ENCODE measurements around the gene C1QTNF7.

Gene C1QTNF7, protein sequence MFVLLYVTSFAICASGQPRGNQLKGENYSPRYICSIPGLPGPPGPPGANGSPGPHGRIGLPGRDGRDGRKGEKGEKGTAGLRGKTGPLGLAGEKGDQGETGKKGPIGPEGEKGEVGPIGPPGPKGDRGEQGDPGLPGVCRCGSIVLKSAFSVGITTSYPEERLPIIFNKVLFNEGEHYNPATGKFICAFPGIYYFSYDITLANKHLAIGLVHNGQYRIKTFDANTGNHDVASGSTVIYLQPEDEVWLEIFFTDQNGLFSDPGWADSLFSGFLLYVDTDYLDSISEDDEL

DNA sequence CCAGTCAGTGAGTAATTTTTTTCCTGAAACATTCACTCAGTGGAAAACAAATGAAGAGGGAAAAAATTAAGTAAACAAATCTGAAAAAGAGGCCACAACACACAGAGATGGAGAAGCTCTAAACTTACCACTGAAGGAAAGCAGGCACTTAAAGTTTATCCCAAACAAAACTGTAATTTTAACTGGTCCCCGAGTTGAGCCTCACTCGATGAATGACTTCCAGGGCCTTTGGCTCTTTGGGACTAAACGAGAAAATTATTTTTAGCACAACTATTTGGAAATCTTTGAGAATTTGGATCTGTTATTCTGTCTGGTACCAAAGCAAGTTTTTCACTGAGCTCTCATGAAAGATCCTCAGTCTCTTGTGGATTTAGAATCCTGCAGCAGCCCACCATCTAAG lies at the start of gene C1QTNF7:
TSS of gene C1QTNF7 (plus strand) at position 333 of the 400 bp plus-strand sequence. CDS start 7,711 bp downstream, outside the sequence.
- DNase-seq (ENCODE audit: low read depth, low spot score), result no peak

DNA sequence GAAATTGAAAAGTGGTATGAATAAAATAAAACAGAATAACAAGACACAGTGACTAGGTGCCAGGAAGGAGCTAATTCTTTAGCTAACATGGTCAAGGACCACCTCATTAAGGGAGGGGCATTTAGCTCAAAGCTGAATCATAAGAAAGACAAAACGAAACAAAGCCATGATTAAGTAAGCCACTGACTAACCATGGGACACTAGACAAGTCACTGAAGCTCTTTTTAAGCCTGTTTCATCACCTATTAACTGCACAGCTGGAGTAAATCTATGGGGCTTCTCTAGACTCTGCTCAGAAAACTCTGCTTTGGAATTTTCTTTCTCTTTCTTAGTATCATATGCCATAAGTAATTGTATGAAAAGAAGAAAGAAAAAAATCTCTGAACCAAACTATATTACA lies 49.8 kb upstream of the C1QTNF7 start:
- no peak for DNase-seq (ENCODE audit: low read depth, low spot score)

DNA sequence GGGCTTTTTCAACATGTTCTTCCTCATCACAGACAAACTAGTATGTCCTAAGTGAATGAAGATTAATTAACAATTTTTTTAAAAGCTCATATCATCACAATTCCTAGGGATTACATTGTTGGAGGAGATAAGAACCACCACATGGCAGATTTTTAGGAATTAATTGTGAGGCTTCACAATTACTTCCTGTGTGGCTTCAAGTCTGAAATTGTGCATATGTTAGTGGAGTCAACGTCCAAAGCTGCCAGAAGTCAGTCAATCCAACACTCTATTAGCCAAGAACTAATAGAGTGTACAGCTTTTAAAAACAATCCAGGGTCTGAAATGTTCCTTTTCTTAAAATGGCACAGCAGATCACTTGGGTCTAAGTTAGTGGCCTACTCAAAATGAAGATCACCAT lies 49.3 kb upstream of the C1QTNF7 start:
- no peak for DNase-seq (ENCODE audit: low read depth, low spot score)

DNA sequence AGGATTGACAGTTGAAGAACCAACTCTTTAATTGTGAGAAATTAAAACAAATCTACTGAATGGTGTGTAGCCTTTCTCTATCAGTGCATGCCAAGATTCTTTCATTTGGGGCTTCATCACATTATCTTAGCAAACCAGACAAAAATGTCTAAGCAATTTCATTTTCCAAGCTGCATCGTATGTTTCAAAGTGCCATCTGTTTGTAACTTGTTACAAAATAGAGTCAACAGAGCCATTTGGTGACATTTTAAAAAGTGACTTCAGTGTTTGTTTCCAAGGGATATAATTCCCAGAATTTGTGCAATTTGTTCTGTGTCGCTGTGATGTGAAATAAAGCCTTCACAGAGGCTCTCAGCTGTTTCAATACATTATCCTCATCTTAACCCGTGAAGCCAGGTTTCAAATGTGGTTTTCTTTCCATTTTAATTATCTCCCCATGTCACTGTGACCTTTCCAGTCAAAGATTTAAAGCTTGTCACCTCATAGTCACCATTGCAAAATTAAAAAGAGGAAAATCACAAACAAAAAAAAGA lies 46.0 kb upstream of the C1QTNF7 start:
- DNase-seq (ENCODE audit: low read depth, low spot score), result no peak

DNA sequence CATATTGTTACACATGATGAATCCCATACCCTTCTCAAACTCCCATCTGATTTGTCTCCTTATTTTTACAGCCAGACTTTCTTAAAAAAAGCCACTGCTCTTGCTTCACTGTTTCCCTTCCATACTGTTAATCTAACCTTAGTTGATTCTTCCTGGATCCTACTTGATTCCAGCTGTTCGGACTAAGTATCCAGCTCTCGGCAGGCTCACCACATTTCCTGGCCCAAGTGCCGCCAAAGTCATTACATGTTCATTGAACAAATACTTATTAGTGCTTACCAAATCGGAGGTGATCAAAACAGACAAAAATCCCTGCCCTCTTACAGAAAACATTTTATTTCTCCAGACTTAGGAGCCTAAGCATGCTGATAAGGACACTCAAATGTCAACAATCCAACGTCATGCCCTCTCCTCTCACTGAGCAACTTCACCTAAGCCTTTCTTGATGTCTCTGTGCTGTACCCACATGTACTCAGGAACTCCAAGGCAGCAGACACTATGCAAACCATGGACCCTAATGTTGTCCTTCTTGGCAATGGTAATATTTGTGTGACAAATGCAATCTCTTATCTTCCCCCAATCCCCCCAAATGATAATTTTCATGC lies 45.1 kb upstream of the C1QTNF7 start:
- no peak for DNase-seq (ENCODE audit: low read depth, low spot score)

DNA sequence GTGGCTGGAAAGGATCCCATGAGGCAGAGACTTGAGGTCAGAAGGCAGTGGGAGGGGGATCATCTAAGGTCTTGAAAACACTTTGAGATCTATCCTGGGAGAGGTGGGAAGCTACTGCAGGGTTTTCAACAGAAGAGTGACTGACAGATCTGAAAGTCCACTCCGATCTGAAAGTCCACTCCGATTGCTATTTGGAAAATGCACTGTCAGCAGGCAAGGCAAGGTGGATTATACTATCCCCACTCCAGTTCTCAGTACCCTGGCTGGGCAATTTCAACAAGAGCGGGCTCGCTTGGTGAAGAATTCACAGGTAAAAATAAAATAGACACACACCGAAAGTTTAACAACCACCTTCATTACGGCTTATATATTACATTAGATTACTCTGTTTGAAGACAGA lies 42.3 kb upstream of the C1QTNF7 start:
- DNase-seq (ENCODE audit: low read depth, low spot score), result no peak

DNA sequence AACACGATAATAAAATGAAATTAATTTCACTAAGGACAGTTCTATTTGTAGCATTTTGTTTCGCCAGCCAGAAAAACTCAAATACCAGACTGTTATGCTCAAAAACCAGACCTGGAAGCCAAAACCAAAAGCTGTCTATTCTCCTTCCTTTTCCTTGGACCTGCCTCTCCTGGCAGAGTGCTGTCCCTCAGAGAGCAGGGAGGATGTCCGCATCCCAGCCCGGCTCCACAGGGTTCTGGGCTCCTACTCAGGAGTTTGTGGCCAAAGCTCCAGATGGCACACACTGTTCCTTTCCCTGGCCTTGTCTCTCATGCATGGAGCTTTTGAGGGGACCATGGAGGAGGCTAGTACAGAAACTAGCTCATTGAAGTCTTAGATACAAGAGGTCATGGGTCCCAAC lies 41.9 kb upstream of the C1QTNF7 start:
- no peak for DNase-seq (ENCODE audit: low read depth, low spot score)

DNA sequence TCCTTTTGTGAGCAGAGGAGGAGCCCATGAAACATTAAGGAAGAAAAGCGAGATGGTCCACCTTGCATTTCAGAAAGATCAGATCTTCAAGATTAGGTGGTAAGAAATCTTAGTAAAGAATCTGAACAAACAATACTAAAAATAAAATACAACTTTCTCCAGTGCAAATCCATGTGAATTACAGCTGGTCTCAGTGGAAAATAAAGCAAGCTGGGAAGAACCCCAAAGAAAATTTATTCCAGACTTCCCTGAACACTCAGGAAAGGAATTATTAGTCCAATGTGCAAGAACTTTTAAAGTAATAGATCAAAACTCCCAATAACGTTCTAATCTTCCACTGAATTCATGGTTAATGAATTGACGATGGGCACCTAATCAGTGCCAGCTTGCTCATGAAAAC lies 37.3 kb upstream of the C1QTNF7 start:
- no peak for DNase-seq (ENCODE audit: low read depth, low spot score)

DNA sequence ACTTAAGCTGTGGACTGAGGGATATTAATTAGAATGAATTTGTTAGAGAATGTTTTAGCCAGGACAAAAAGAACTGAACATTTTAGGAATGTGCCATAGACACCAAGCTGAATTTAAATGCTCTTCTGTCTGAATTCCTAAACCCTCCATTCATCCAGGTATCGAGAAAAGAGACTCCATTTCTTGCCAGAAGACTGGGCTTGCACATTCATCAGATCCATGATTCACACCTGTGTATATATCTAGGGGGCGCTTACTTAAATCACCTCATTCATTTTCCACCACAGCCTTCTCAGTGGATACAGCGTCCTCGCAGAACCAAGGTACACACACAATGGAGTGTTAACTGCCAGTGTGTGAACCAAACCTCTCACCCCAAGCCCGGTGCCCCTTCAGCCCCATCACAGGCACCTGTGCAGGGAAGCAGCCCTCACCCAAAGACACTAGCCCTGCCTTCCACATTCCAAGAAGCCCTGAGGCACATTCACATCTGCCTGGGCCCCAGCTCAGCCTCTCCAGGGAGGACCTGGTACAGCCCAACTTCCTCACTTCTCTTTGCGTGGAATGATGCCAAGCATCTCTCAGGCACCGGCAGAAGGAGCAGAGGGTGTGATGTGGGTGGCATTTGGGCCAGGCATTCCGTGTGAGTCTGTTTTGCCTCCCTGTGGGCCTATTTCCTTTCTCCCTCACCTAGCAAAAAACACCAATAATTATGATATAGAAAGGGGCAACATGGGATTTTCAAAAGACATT lies 35.6 kb upstream of the C1QTNF7 start:
- DNase-seq (ENCODE audit: low read depth, low spot score), result no peak

DNA sequence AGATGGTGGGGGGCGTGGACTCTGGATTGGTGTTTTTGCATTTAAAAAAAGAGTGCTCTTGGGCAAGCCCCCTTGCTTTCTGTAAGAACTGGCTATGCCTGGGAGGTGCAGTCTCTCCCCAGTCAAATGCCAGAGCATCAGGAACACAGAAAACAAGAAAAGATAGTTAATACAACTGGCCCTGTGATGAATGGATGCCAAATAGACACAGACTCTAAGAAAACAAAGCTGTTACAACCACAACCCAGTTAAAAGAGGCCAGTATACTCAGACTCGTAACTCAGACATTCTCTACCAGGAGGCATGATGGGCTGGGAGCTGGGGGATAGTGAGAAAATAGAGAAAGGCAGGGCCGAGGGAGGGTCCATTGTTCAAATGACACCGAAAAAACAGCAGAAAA lies 32.5 kb upstream of the C1QTNF7 start:
- no peak for DNase-seq (ENCODE audit: low read depth, low spot score)

DNA sequence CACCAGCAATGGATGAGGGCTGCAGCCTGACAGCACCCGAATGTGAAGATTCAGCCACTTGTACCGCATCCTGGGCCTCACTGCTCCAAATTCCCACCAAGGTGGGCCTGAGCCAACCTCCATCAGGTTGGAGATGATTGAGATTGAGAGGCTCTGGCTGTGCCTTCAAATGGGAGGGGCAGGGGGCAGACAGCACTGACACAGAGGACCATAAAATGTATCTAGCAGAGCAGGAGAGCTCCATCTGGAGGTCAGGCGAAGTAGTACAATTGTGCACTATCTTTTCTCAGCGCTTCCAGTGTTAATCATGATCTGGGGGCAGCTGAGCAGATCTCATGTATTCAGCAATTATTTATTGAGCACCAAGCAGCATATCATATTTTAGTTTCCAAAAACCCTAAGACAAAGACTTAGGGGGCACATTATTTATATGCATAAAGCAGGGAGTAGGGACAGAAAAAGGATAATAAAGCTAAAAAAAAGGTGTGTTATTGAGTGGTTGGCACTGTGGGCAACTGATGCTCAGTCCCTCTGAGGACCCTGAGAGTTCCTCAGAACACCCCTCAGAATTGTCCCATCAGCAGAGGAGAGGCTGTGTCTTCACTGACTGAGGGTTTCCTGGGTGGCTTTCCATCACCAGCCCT lies 31.6 kb upstream of the C1QTNF7 start:
- DNase-seq (ENCODE audit: low read depth, low spot score), result no peak

DNA sequence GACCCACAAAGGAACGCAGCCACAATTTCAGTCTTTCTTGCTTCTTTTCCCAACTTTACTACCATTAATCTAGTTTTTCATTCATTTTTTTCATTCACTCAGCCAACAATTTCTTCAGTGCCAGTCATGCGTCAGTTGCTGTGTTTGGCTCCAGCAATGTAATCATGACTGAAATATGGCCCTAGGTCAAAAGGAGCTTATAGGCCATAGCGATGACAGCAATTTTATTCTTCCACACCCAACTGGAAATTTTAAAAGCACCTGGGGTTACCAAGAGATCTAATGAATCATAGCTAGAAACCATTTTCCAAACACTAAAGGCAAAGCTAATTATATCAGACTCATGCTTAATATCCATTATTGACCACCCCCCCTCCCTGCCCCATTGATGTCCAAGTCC lies 29.8 kb upstream of the C1QTNF7 start:
- DNase-seq (ENCODE audit: low read depth, low spot score), result no peak

DNA sequence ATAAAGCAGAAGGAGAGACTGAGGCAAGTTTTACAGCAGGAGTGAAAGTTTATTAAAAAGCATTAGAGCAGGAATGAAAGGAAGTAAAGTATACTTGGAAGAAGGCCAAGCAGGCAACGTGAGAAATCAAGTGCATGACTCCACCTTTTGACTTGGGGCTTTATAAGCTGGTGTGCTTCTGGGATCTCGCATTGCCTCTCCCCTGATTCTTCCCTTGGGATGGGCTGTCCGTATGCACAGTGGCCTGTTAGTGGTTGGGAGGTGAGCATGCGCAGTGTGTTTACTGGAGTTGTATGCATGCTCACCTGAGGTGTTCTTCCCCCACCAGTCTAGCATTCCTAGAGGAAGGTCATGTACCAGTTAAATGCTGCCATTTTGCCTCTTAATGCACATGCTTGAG lies 29.1 kb upstream of the C1QTNF7 start:
- no peak for DNase-seq (ENCODE audit: low read depth, low spot score)

DNA sequence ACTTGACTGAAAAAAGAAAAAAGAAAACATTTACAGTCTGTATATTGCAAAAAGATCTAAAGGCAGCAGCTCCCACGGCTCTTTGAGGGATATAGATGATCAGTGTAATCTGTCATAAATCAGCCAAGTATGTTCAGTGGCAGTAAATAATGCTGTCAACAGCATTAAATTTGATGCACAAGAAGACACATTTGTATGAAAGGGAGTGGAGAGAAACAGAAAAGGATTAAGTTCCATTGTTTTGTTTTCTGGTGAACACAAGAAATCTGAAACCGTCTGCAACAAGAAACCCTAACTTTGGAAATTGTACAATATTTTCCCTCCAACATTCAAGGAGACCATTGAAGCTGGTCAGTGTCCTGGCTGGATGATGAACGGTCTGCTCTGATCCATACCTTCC lies 27.6 kb upstream of the C1QTNF7 start:
- no peak for DNase-seq (ENCODE audit: low read depth, low spot score)

DNA sequence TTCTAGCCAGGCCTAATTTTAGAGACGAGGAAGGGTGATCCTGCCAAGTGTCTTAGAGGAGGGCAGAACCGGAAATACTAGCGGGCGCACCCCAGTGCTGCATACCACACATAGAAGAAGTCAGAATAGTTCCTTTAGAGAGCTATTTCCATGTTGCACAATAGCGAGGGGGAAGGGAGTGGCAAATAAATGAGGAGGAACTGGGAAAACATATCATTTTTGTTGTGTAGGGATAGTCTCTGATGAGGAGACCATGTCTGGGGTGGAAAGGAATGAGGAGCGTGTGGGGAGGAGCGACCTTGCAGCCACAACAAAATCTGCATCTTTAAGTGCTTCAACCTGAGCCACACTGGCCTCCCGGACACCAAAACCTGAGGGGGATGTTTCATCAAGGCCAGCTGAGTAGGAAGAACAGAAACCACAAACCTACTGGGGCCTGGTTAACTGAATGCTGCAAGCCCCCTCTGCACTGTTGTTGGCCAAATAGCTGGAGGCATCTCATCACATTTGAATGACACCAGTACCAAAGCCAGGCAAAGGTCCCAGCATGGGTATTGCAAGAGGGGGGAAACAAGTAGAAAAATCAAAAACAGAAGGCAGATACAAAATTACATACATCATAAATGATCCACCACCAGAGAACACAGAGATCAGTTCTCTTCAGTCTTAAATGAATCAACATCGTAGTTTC lies 26.7 kb upstream of the C1QTNF7 start:
- no peak for DNase-seq (ENCODE audit: low read depth, low spot score)

DNA sequence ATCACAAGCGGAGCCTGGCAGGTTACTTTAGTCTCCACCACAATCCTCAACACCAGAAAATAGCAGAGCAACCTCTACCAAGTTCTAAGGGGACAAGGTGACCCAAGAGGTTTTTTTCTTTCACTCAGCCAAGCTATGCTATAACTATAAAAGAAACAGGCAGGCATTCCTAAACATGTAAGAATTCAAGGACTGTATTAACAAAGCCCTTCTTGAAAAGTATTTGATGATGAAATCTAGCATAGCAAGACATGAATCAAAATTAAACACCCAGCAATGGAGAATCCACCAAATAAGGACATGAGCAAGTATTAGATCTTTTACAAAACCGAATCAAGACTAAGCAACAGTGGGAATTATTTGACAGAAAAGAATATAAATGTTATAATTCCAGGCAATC lies 25.7 kb upstream of the C1QTNF7 start:
- no peak for DNase-seq (ENCODE audit: low read depth, low spot score)

DNA sequence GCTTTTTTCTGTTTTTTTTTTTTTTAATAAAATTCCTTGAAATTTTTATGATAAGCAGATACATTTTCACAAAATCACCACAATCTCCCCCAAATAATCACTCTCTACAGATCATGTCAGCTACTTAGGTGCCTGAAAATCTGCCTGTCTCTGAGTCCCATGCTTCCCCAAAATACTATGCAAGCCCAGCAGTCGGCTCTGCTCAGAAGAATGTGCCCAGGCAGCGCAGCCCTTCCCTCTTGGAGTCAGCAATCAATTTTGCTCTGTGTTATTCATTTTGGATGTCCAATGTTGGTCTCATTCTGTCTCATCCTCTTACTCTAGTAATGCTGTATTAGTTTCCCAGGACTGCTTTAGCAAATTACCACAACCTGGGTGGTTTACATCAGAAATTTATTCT lies 24.9 kb upstream of the C1QTNF7 start:
- no peak for DNase-seq (ENCODE audit: low read depth, low spot score)

DNA sequence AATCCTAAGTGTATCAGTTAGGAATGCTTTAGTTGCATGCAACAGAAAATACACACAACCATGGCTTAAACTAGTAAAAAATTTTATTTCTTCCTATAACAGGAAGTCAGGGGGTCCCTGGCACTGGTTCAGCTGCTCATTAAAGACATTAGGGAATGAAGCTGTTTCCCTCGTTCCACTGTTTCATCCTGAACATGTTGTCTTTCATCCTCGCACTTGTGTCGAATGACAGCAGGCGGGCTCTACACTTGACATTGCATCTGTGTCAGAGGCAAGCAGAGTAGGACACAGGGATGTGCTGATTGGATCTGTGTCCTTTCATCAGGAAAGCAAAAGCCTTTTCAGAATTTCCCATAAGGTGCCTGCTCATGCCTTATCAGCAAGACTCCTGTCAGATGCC lies 22.8 kb upstream of the C1QTNF7 start:
- no peak for DNase-seq (ENCODE audit: low read depth, low spot score)

DNA sequence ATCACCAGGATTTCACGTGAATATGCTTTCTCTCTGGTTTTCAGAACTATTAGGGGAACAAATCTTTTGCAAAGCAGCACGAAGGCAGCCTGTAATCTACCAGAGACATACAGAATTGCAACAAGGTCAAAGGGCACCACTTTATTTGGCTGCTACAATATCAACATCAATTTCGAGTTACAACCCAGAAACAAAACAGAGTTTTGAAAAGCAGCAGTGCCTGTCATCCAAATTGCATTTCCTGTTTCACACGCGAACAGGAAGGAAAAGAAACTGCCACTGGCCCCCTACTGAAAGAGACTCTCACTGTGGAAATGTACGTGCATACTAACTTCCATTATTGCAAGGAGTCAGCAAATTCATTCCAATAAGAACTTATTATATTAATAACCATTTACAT lies 17.1 kb upstream of the C1QTNF7 start:
- no peak for DNase-seq (ENCODE audit: low read depth, low spot score)

DNA sequence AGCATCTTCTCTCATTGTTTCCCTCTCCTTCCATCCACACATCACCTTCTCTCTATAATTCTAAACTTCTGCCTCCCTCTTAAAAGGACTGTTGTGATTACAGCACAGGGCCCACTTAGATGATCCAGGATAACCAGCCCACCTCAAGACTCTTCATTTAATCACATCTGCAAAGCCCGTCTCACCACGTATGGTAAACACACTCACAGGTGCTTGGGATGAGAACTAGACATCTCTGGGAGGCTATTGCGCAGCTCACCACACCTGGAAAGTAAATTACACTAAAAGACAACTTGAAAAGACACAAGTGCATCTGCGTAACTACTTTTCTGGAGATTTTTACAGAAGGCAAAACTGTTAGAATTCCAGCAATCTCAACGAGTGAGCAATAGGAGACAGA lies 15.4 kb upstream of the C1QTNF7 start:
- no peak for DNase-seq (ENCODE audit: low read depth, low spot score)

DNA sequence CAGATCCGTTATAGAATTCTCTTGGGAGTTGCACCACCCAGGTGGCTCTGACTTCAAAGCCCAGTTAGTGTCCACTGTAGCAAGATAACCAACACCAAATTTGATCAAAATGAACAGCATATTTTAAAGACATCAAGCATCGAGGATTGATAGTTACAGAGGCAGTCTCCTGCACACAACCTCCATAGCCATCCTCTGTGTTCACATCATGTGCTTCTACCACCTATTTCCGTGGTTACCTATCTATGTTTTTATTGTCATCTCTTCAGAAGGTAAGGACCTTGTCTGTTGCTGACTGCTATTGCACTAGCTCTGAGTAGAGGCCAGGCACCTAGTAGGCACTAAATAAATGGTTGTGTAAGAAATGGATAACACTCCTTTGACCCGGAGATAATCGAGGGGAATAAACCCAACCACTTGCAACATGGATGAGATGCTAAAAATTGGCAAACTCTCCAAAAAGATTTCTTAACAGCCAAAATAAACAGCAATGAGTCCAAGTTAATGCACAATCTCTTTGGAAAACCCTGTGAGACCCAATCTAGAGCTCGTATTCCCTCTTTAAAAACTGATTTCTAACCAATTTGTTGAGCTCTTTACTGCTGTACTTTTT lies 14.7 kb upstream of the C1QTNF7 start:
- DNase-seq (ENCODE audit: low read depth, low spot score), result no peak
